Thymus (tissue), 11 donors: ENCODE data around the gene GALNT10. TPM values are rescaled to one million over a fixed set of nuclear protein-coding genes. Genes with fewer than 3 reads are reported as not detected.

Experiments
- DNase-seq, 9 donors: peaks; one replicate each; pipeline ENCODE4 v3.0.0-alpha.2; 2013; ENCODE audit warnings: low spot score in 9 of 9, low read depth in 6 of 9, missing footprints in 1 of 9
- H3K27ac ChIP-seq, 2 donors: one replicate each; pipeline ENCODE4 v1.5.1; 2013; ENCODE audit warnings: control low read depth in 1 of 2, low read depth in 1 of 2, low read length in 1 of 2, mild to moderate bottlenecking in 1 of 2, moderate library complexity in 1 of 2
- H3K27me3 ChIP-seq, 2 donors: one replicate each; pipeline ENCODE4 v1.5.1; 2013; ENCODE audit warnings: low read length in 1 of 2; ENCODE audit not compliant: control insufficient read depth in 2 of 2, insufficient read depth in 1 of 2
- H3K36me3 ChIP-seq, 2 donors: one replicate each; pipeline ENCODE4 v1.5.1; 2013; ENCODE audit warnings: low read length in 1 of 2, mild to moderate bottlenecking in 1 of 2, moderate library complexity in 1 of 2; ENCODE audit not compliant: control insufficient read depth in 2 of 2, insufficient read depth in 2 of 2
- H3K4me1 ChIP-seq, 2 donors: one replicate each; pipeline ENCODE4 v1.5.1; 2013; ENCODE audit warnings: low read length in 2 of 2; ENCODE audit not compliant: control insufficient read depth in 2 of 2, insufficient read depth in 2 of 2
- H3K4me3 ChIP-seq, 2 donors: one replicate each; pipeline ENCODE4 v1.5.1; 2013; ENCODE audit warnings: low read length in 2 of 2, control low read depth in 1 of 2, mild to moderate bottlenecking in 1 of 2
- H3K9me3 ChIP-seq, 2 donors: one replicate each; pipeline ENCODE4 v1.5.1; 2013; ENCODE audit warnings: low read length in 1 of 2, mild to moderate bottlenecking in 1 of 2; ENCODE audit not compliant: control insufficient read depth in 2 of 2, insufficient read depth in 1 of 2
- WGBS: extraction: QIAGEN DNeasy Blood & Tissue Kit; methylation state at CpG from one replicate; pipeline ENCODE4 v1.1.7; 2013; 5-methylcytosine and 5-hydroxymethylcytosine counted together
- polyA plus RNA-seq: library from polyadenylated mRNA; stranded (reverse); fragments of 200-250 nt; gene quantifications from one replicate; pipeline ENCODE4 v1.2.3, GENCODE V29; 2013
- total RNA-seq: library from RNA; stranded (reverse); fragments of 120-200 nt; gene quantifications from one replicate; pipeline ENCODE4 v1.2.4, GENCODE V29; 2013
- donor health status: healthy.

Gene GALNT10
- total and polyA plus RNA-seq, 2 donors, result 8.7 to 9.7 TPM

- H3K4me1 ChIP-seq, result peaks cover 3 to 19% of the 10 kb centered on the region in 2 donors
- H3K4me3 ChIP-seq, result peak overlapping the region; percentile 85 to 86
- under 1% methylated on average over 67 of the region's 67 CpGs for WGBS
- peak overlapping the region; percentile 3 to 73 for H3K27ac ChIP-seq
- no peaks in the 10 kb centered on the region for H3K9me3 ChIP-seq
- H3K36me3 ChIP-seq, result no peaks in the 10 kb centered on the region
- peak in 8 of 9 donors; percentile 24 to 83 (median 60) for DNase-seq
- peaks cover 8 to 31% of the 10 kb centered on the region in 2 donors for H3K27me3 ChIP-seq
Observed at GRCh38 chr5:154189819-154190594, 526 bp upstream of the GALNT10 start.

- peaks cover 3 to 19% of the 10 kb centered on the region in 2 donors for H3K4me1 ChIP-seq
- H3K27ac ChIP-seq, result no peak overlapping the region
- H3K36me3 ChIP-seq, result no peaks in the 10 kb centered on the region
- peaks cover 8 to 31% of the 10 kb centered on the region in 2 donors for H3K27me3 ChIP-seq
- peak overlapping the region; percentile 11 to 86 for H3K4me3 ChIP-seq
- DNase-seq, result peak in 1 of 9 donors; percentile 32
- 62% methylated on average over 10 of the region's 10 CpGs for WGBS
- H3K9me3 ChIP-seq, result no peaks in the 10 kb centered on the region
Observed at GRCh38 chr5:154191467-154192261, 1.1 kb downstream of the GALNT10 start.

GRCh38 chr5:154193283-154193682, 2.8 kb downstream of the GALNT10 start:
- Histone ChIP-seq H3K27ac (no peak overlapping the region), H3K4me1 (peaks cover 8 to 30% of the 10 kb centered on the region in 2 donors), H3K36me3 (no peaks in the 10 kb centered on the region), H3K4me3 (no peak overlapping the region), H3K9me3 (no peaks in the 10 kb centered on the region), H3K27me3 (peaks cover 8 to 29% of the 10 kb centered on the region in 2 donors)
- 92% methylated on average over 3 of the region's 3 CpGs for WGBS
- DNase-seq, result no peak

GRCh38 chr5:154193701-154194121, 3.2 kb downstream of the GALNT10 start:
- Histone ChIP-seq H3K36me3 (no peaks in the 10 kb centered on the region), H3K4me3 (no peak overlapping the region), H3K27ac (no peak overlapping the region), H3K9me3 (no peaks in the 10 kb centered on the region), H3K4me1 (peaks cover 8 to 33% of the 10 kb centered on the region in 2 donors), H3K27me3 (peaks cover 8 to 27% of the 10 kb centered on the region in 2 donors)
- 97% methylated on average over 1 of the region's 1 CpG for WGBS
- no peak for DNase-seq

- Histone ChIP-seq H3K4me1 (peaks cover 8 to 25% of the 10 kb centered on the region in 2 donors), H3K9me3 (no peaks in the 10 kb centered on the region), H3K27ac (no peak overlapping the region), H3K4me3 (no peak overlapping the region), H3K36me3 (no peaks in the 10 kb centered on the region), H3K27me3 (peaks cover 0 to 18% of the 10 kb centered on the region in 2 donors)
- no peak for DNase-seq
- WGBS, result 94% methylated on average over 8 of the region's 8 CpGs
Observed at GRCh38 chr5:154194345-154195329, 4.1 kb downstream of the GALNT10 start.

GRCh38 chr5:154196281-154196680, 5.7 kb downstream of the GALNT10 start:
- Histone ChIP-seq H3K36me3 (no peaks in the 10 kb centered on the region), H3K27ac (no peak overlapping the region), H3K9me3 (no peaks in the 10 kb centered on the region), H3K4me3 (no peak overlapping the region), H3K27me3 (peaks cover 0 to 7% of the 10 kb centered on the region in 2 donors), H3K4me1 (peaks cover 8 to 21% of the 10 kb centered on the region in 2 donors)
- 98% methylated on average over 1 of the region's 1 CpG for whole genome bisulfite sequencing
- DNase-seq, result no peak

GRCh38 chr5:154196955-154197652, 6.6 kb downstream of the GALNT10 start:
- H3K9me3 ChIP-seq, result no peaks in the 10 kb centered on the region
- DNase-seq, result peak in 2 of 9 donors; percentile 38 to 56
- H3K4me3 ChIP-seq, result no peak overlapping the region
- peaks cover 0 to under 1% of the 10 kb centered on the region in 2 donors for H3K27me3 ChIP-seq
- peaks cover 4 to 14% of the 10 kb centered on the region in 2 donors for H3K4me1 ChIP-seq
- 46% methylated on average over 8 of the region's 8 CpGs for WGBS
- no peaks in the 10 kb centered on the region for H3K36me3 ChIP-seq
- no peak overlapping the region for H3K27ac ChIP-seq

GRCh38 chr5:154197801-154198491, 7.4 kb downstream of the GALNT10 start:
- H3K27ac ChIP-seq, result no peak overlapping the region
- no peaks in the 10 kb centered on the region for H3K36me3 ChIP-seq
- no peaks in the 10 kb centered on the region for H3K9me3 ChIP-seq
- 93% methylated on average over 8 of the region's 8 CpGs for WGBS
- no peak for DNase-seq
- H3K4me1 ChIP-seq, result peaks cover 4 to 20% of the 10 kb centered on the region in 2 donors
- no peak overlapping the region for H3K4me3 ChIP-seq
- no peaks in the 10 kb centered on the region for H3K27me3 ChIP-seq
